Stomach (tissue), 9 donors: ENCODE results near the gene PSMB7. TPM values are rescaled to one million over a fixed set of nuclear protein-coding genes. Genes with fewer than 3 reads are reported as not detected.

Experiments used
- DNase-seq, 2 donors: peaks; one replicate each; pipeline versions ENCODE4 v3.0.0 to v3.0.0-alpha.2; 2013 to 2019
- H3K27ac ChIP-seq, 5 donors: fragments of 200-600 bp in 4 of 5; sonication (generic) in 4 of 5; one replicate each; pipeline ENCODE4 v1.5.1; 2013 to 2019; ENCODE audit warnings: mild to moderate bottlenecking in 1 of 5, moderate library complexity in 1 of 5
- H3K27me3 ChIP-seq, 3 donors: fragments of 200-600 bp; sonication (generic); one replicate each; pipeline ENCODE4 v1.5.1; 2017 to 2019; ENCODE audit warnings: mixed run types in 1 of 3
- H3K36me3 ChIP-seq, 4 donors: fragments of 200-600 bp; sonication (generic); 1 replicate in 3 of 4; 2 replicates in 1 of 4; pipeline ENCODE4 v1.5.1; 2016 to 2019
- H3K4me1 ChIP-seq, 4 donors: fragments of 200-600 bp; sonication (generic); one replicate each; pipeline ENCODE4 v1.5.1; 2016 to 2019
- H3K4me3 ChIP-seq, 4 donors: fragments of 200-600 bp; sonication (generic) in 3 of 4; one replicate each; pipeline ENCODE4 v1.5.1; 2016 to 2019; ENCODE audit warnings: mild to moderate bottlenecking in 1 of 4
- H3K9me3 ChIP-seq, 4 donors: fragments of 200-600 bp; sonication (generic); one replicate each; pipeline ENCODE4 v1.5.1; 2016 to 2019
- EP300 ChIP-seq: sonication (generic); formaldehyde crosslinking; IDR thresholded peaks from one replicate; pipeline ENCODE4 v1.6.1; 2017; ENCODE audit warnings: antibody characterized with exemption
- POLR2A ChIP-seq, 4 donors: fragments of 450-650 bp; IDR thresholded peaks; one replicate each; pipeline ENCODE4 v1.6.1; 2016; ENCODE audit warnings: antibody characterized with exemption in 4 of 4, control low read depth in 2 of 4, mild to moderate bottlenecking in 1 of 4, moderate library complexity in 1 of 4
- POLR2AphosphoS5 ChIP-seq, 3 donors: sonication (generic); formaldehyde crosslinking; IDR thresholded peaks; one replicate each; pipeline ENCODE4 v1.6.1; 2016; ENCODE audit warnings: antibody characterized with exemption in 3 of 3
- WGBS, 5 donors: extraction: QIAGEN DNeasy Blood & Tissue Kit in 3 of 5; methylation state at CpG; one replicate each; pipeline versions ENCODE4 v1.1.5 to v1.1.7; 2013 to 2018; 5-methylcytosine and 5-hydroxymethylcytosine counted together
- intact Hi-C: fragments of 100-400 bp; cut with DNase I; formaldehyde crosslinking; loops from one replicate; pipeline ENCODE4 v1.15.1; 2023; ENCODE audit warnings: low total_unique reads
- polyA plus RNA-seq, 3 donors: library from polyadenylated mRNA; stranded (reverse); fragments of 200-250 nt; gene quantifications; one replicate each; pipeline ENCODE4 v1.2.3, GENCODE V29; 2013
- total RNA-seq, 5 donors: library from RNA; depleted of rRNA; stranded (reverse); fragments of >200 nt; gene quantifications; one replicate each; pipeline versions ENCODE4 v1.1.0 to v1.2.3, GENCODE V29; 2014 to 2016
- TF ChIP-seq, protein P1 (sequence below), 7 experiments: fragments of 450-650 bp in 4 of 7; fragments of 200-600 bp in 3 of 7; sonication (generic) in 3 of 7; IDR thresholded peaks; one replicate each; pipeline ENCODE4 v1.5.1; 2016 to 2019; ENCODE audit warnings: antibody characterized with exemption in 7 of 7, control low read depth in 2 of 7, mild to moderate bottlenecking in 1 of 7
- donor health status: healthy with polysubstance abuse.
- donor health status: Bipolar disorder and iron deficiency.
- donor health status: healthy.

PSMB7 gene
- total and polyA plus RNA-seq, 8 donors = 4.9 to 213 (median 118) TPM

GRCh38 chr9:124439686-124440243, 24.5 kb upstream of the PSMB7 start:
- Histone ChIP-seq H3K27ac (no peak overlapping the region), H3K27me3 (peaks cover 0 to 31% (median 0%) of the 10 kb centered on the region in 3 donors), H3K4me3 (no peak overlapping the region), H3K4me1 (no peaks in the 10 kb centered on the region), H3K36me3 (no peaks in the 10 kb centered on the region), H3K9me3 (peaks cover 0 to 18% (median 8%) of the 10 kb centered on the region in 4 donors)
- 76 to 96% (median 93%) methylated on average over 5 to 6 of the region's 6 CpGs for WGBS, 5 donors
- DNase-seq = no peak
- TF ChIP-seq EP300 = no peak
- TF ChIP-seq POLR2AphosphoS5 (IDR thresholded peaks at IDR 0.05) = no peak
- TF ChIP-seq, protein P1, sequence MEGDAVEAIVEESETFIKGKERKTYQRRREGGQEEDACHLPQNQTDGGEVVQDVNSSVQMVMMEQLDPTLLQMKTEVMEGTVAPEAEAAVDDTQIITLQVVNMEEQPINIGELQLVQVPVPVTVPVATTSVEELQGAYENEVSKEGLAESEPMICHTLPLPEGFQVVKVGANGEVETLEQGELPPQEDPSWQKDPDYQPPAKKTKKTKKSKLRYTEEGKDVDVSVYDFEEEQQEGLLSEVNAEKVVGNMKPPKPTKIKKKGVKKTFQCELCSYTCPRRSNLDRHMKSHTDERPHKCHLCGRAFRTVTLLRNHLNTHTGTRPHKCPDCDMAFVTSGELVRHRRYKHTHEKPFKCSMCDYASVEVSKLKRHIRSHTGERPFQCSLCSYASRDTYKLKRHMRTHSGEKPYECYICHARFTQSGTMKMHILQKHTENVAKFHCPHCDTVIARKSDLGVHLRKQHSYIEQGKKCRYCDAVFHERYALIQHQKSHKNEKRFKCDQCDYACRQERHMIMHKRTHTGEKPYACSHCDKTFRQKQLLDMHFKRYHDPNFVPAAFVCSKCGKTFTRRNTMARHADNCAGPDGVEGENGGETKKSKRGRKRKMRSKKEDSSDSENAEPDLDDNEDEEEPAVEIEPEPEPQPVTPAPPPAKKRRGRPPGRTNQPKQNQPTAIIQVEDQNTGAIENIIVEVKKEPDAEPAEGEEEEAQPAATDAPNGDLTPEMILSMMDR (IDR thresholded peaks at IDR 0.05) = no peak
- no peak for TF ChIP-seq POLR2A (IDR thresholded peaks at IDR 0.05)
- intact Hi-C loops = no loop called here

GRCh38 chr9:124439086-124439485, 23.8 kb upstream of the PSMB7 start:
- Histone ChIP-seq H3K36me3 (no peaks in the 10 kb centered on the region), H3K27me3 (peaks cover 0 to 31% (median 0%) of the 10 kb centered on the region in 3 donors), H3K4me1 (no peaks in the 10 kb centered on the region), H3K4me3 (no peak overlapping the region), H3K9me3 (peaks cover 0 to 18% (median 8%) of the 10 kb centered on the region in 4 donors), H3K27ac (no peak overlapping the region)
- TF ChIP-seq POLR2A (IDR thresholded peaks at IDR 0.05) (no peak), POLR2AphosphoS5 (IDR thresholded peaks at IDR 0.05) (no peak), EP300 (no peak)
- TF ChIP-seq, protein P1 (IDR thresholded peaks at IDR 0.05) = no peak
- DNase-seq = no peak
- 74 to 95% (median 93%) methylated on average over 1 of the region's 1 CpG for WGBS, 5 donors
- intact Hi-C loops = no loop called here

- TF ChIP-seq, protein P1 (IDR thresholded peaks at IDR 0.05) = no peak
- TF ChIP-seq POLR2A (IDR thresholded peaks at IDR 0.05) = no peak
- no peak for TF ChIP-seq POLR2AphosphoS5 (IDR thresholded peaks at IDR 0.05)
- no peak for TF ChIP-seq EP300
- 84 to 88% (median 85%) methylated on average over 9 of the region's 9 CpGs for WGBS, 5 donors
- Histone ChIP-seq H3K4me3 (no peak overlapping the region), H3K27me3 (peaks cover 0 to 37% (median 0%) of the 10 kb centered on the region in 3 donors), H3K27ac (no peak overlapping the region), H3K4me1 (no peaks in the 10 kb centered on the region), H3K9me3 (peaks cover 0 to 18% (median 8%) of the 10 kb centered on the region in 4 donors), H3K36me3 (no peaks in the 10 kb centered on the region)
- no peak for DNase-seq
- intact Hi-C loops = no loop called here
Measured at GRCh38 chr9:124438091-124438490, 22.8 kb upstream of the PSMB7 start.

DNA sequence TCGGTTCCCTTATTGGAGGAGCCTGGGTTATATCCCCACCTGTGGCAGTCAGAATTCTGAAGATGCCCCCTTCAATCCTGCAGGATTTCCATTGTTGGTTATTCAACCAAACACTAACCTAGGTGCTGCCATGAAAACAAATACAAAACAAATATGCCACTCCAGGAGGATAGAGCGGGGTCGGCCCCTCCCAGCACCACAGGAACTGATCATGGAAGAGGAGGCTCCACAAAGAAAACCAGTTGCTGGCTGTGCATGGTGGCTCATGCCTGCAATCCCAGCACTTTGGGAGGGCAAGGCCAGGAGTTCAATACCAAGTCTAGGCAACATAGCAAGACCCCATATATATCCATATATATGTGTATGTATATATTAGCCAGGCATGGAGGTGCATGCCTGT, 21.8 kb upstream of the PSMB7 start:
- 85 to 97% (median 93%) methylated on average over 3 of the region's 3 CpGs for WGBS, 5 donors
- TF ChIP-seq, protein P1 (IDR thresholded peaks at IDR 0.05) = no peak
- TF ChIP-seq POLR2AphosphoS5 (IDR thresholded peaks at IDR 0.05) = no peak
- no peak for TF ChIP-seq EP300
- TF ChIP-seq POLR2A (IDR thresholded peaks at IDR 0.05) = no peak
- peaks cover 0 to 10% (median 6%) of the 10 kb centered on the region in 4 donors for H3K9me3 ChIP-seq
- H3K4me3 ChIP-seq = no peak overlapping the region
- H3K4me1 ChIP-seq = no peaks in the 10 kb centered on the region
- DNase-seq = no peak
- H3K36me3 ChIP-seq = no peaks in the 10 kb centered on the region
- no peak overlapping the region for H3K27ac ChIP-seq
- H3K27me3 ChIP-seq = peaks cover 0 to 44% (median 0%) of the 10 kb centered on the region in 3 donors
- intact Hi-C loops = no loop called here
